HCT116 (cell line): Measurements from ENCODE around the gene C16orf95. TPM values are rescaled to one million over a fixed set of nuclear protein-coding genes. Genes with fewer than 3 reads are reported as not detected.

Experiments
- ATAC-seq: fragments of 200-7000 bp; cut with Tn5 transposase; 2 replicates; pipeline ENCODE4 v1.9.1; 2020; ENCODE audit warnings: mild to moderate bottlenecking, moderate library complexity
- BruUV-seq: library from RNA; stranded (reverse); fragments of 400-500 nt; replicated peaks from 2 replicates; lab custom pipeline; 2021; lab: Mats Ljungman, UMichigan
- CTCF ChIA-PET: fragments of 300-600 bp; sonication (Branson Sonifier 250); formaldehyde crosslinking; loops from one replicate; lab custom pipeline; 2021; ENCODE audit warnings: antibody characterized with exemption; lab: Charles Lee
- POLR2A ChIA-PET: fragments of 300-600, 350-600 bp; sonication (Branson Sonifier 250); formaldehyde crosslinking; loops from one replicate; lab custom pipeline; 2021; ENCODE audit warnings: antibody characterized with exemption; lab: Charles Lee
- RAD21 ChIA-PET, 2 experiments: fragments of 300-600 bp; sonication (Branson Sonifier 250); formaldehyde crosslinking; loops; one replicate each; lab custom pipeline; 2023; ENCODE audit warnings: low total read pairs in 2 of 2; ENCODE audit not compliant: uncharacterized antibody in 2 of 2, unreplicated experiment in 2 of 2, low non-redundant PET in 1 of 2; lab: Charles Lee
- DNase-seq: peaks from one replicate; pipeline ENCODE4 v3.0.0-alpha.2; 2010; ENCODE audit warnings: low read depth, low spot score
- H2AFZ ChIP-seq: fragments of 200-600 bp; shearing (Covaris generic), sonication (generic); 2 replicates; pipeline ENCODE4 v1.6.1; 2017; ENCODE audit warnings: low read depth, mixed run types, mixed read lengths, antibody characterized with exemption, low read length; ENCODE audit not compliant: poor library complexity, severe bottlenecking
- H3K27ac ChIP-seq: 2 replicates; pipeline ENCODE4 v1.5.1; 2012; ENCODE audit warnings: low read depth, low read length
- H3K27me3 ChIP-seq: fragments of 200-600 bp; sonication (generic); 2 replicates; pipeline ENCODE4 v1.6.1; 2016; ENCODE audit warnings: mixed run types, low read length, mixed read lengths; ENCODE audit not compliant: insufficient read depth
- H3K36me3 ChIP-seq, 2 experiments: fragments of 200-500 bp in 1 of 2; fragments of 200-600 bp in 1 of 2; sonication (Bioruptor generic) in 1 of 2; sonication (generic) in 1 of 2; 2 replicates each; pipeline versions ENCODE4 v1.5.1 to v1.6.1; 2014 to 2016; ENCODE audit warnings: low read length in 2 of 2, inconsistent platforms in 1 of 2, mixed read lengths in 1 of 2, mixed run types in 1 of 2; ENCODE audit not compliant: insufficient read depth in 2 of 2, control insufficient read depth in 1 of 2
- H3K4me1 ChIP-seq, 2 experiments: fragments of 200-600 bp in 1 of 2; sonication (generic) in 1 of 2; 2 replicates each; pipeline versions ENCODE4 v1.5.1 to v1.6.1; 2012 to 2017; ENCODE audit warnings: low read length in 2 of 2, inconsistent platforms in 1 of 2, mild to moderate bottlenecking in 1 of 2, mixed read lengths in 1 of 2, mixed run types in 1 of 2, moderate library complexity in 1 of 2; ENCODE audit not compliant: insufficient read depth in 2 of 2, control insufficient read depth in 1 of 2
- H3K4me2 ChIP-seq: fragments of 200-600 bp; sonication (generic); 2 replicates; pipeline ENCODE4 v1.6.1; 2017; ENCODE audit warnings: mixed run types, low read length, mixed read lengths
- H3K4me3 ChIP-seq, 2 experiments: fragments of 200-600 bp in 1 of 2; sonication (generic) in 1 of 2; replicated peaks in 1 of 2; 2 replicates each; pipeline ENCODE4 v1.5.1; 2011 to 2016; ENCODE audit warnings: low read length in 2 of 2, control low read depth in 1 of 2, low read depth in 1 of 2, mild to moderate bottlenecking in 1 of 2, mixed read lengths in 1 of 2, mixed run types in 1 of 2
- H3K79me2 ChIP-seq: fragments of 200-600 bp; sonication (generic); 2 replicates; pipeline ENCODE4 v1.6.1; 2017; ENCODE audit warnings: mild to moderate bottlenecking, mixed run types, low read length, moderate library complexity, mixed read lengths; ENCODE audit not compliant: insufficient read depth
- H3K9ac ChIP-seq: fragments of 200-600 bp; sonication (generic); 2 replicates; pipeline ENCODE4 v1.6.1; 2016; ENCODE audit warnings: low read length, mixed read lengths
- H3K9me2 ChIP-seq: fragments of 200-600 bp; sonication (generic), shearing (Covaris generic); 2 replicates; pipeline ENCODE4 v1.6.1; 2017; ENCODE audit warnings: mixed run types, mild to moderate bottlenecking, moderate library complexity; ENCODE audit not compliant: insufficient read depth
- H3K9me3 ChIP-seq, 2 experiments: fragments of 200-500 bp in 1 of 2; fragments of 200-600 bp in 1 of 2; sonication (Bioruptor generic) in 1 of 2; sonication (generic) in 1 of 2; 2 replicates each; pipeline ENCODE4 v1.6.1; 2014 to 2017; ENCODE audit warnings: low read length in 2 of 2, mixed read lengths in 2 of 2, inconsistent platforms in 1 of 2, low read depth in 1 of 2, mild to moderate bottlenecking in 1 of 2, mixed run types in 1 of 2, moderate library complexity in 1 of 2; ENCODE audit not compliant: control insufficient read depth in 1 of 2, insufficient read depth in 1 of 2
- H4K20me1 ChIP-seq: fragments of 200-600 bp; sonication (generic), shearing (Covaris generic); 2 replicates; pipeline ENCODE4 v1.6.1; 2017; ENCODE audit warnings: mixed run types, mild to moderate bottlenecking, moderate library complexity; ENCODE audit not compliant: insufficient read depth
- EGR1 ChIP-seq: IDR thresholded peaks from 2 replicates; pipeline ENCODE4 v1.6.1; 2012; ENCODE audit warnings: low read depth
- EZH2phosphoT487 ChIP-seq: fragments of 200-600 bp; IDR thresholded peaks from 2 replicates; pipeline ENCODE4 v1.6.1; 2018; ENCODE audit warnings: antibody characterized with exemption, borderline replicate concordance
- FOSL1 ChIP-seq: IDR thresholded peaks from 2 replicates; pipeline ENCODE4 v1.6.1; 2012; ENCODE audit warnings: low read depth
- POLR2A ChIP-seq: IDR thresholded peaks from 2 replicates; pipeline ENCODE4 v1.7.0; 2011; ENCODE audit warnings: borderline replicate concordance; ENCODE audit not compliant: insufficient read depth, insufficient read length; ENCODE audit errors: extremely low read depth
- YY1 ChIP-seq: IDR thresholded peaks from 2 replicates; pipeline ENCODE4 v1.6.1; 2011; ENCODE audit warnings: low read length, low read depth, moderate library complexity, mild to moderate bottlenecking; ENCODE audit not compliant: insufficient replicate concordance; ENCODE audit errors: extremely low read depth
- intact Hi-C: fragments of 100-400 bp; cut with micrococcal nuclease; formaldehyde crosslinking; loops from 2 replicates; pipeline ENCODE4 v1.10.0; 2022
- total RNA-seq: library from RNA; stranded (reverse); gene quantifications from one replicate; pipeline ENCODE4 v1.2.1, GENCODE V29; 2021; ENCODE audit not compliant: unreplicated experiment
- TF ChIP-seq, protein P1 (sequence below): IDR thresholded peaks from 2 replicates; pipeline ENCODE4 v1.6.1; 2012
- TF ChIP-seq, protein P2 (sequence below): IDR thresholded peaks from 2 replicates; pipeline ENCODE4 v1.6.1; 2012; ENCODE audit warnings: low read depth

Gene C16orf95
- total RNA-seq, 1 experiment from 2014 or later: 12.2 TPM

GRCh38 chr16:87328846-87329245 lies 11.7 kb upstream of the C16orf95 start:
- Histone ChIP-seq H2AFZ (no peak overlapping the region), H3K27me3 (no peaks in the 10 kb centered on the region), H3K9me3 (no peaks in the 10 kb centered on the region), H3K9me2 (no peaks in the 10 kb centered on the region), H3K4me2 (no peak overlapping the region), H3K27ac (no peak overlapping the region), H4K20me1 (peaks cover 6% of the 10 kb centered on the region; the same call in 1 of the 2 replicates), H3K36me3 (peaks cover 20 to 22% of the 10 kb centered on the region in 2 experiments; a peak in 2 of 4 replicates), H3K4me3 (no peak overlapping the region), H3K4me1 (peaks cover 0 to 5% of the 10 kb centered on the region in 2 experiments; a peak in 2 of 4 replicates), H3K9ac (no peak overlapping the region), H3K79me2 (peaks cover 3% of the 10 kb centered on the region; the same call in 1 of the 2 replicates)
- no TSS peak for BruUV-seq
- ATAC-seq (no peak), DNase-seq (no peak)
- TF ChIP-seq, protein P1, sequence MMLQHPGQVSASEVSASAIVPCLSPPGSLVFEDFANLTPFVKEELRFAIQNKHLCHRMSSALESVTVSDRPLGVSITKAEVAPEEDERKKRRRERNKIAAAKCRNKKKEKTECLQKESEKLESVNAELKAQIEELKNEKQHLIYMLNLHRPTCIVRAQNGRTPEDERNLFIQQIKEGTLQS: no peak
- no peak for TF ChIP-seq FOSL1
- TF ChIP-seq YY1: no peak
- TF ChIP-seq, protein P2, sequence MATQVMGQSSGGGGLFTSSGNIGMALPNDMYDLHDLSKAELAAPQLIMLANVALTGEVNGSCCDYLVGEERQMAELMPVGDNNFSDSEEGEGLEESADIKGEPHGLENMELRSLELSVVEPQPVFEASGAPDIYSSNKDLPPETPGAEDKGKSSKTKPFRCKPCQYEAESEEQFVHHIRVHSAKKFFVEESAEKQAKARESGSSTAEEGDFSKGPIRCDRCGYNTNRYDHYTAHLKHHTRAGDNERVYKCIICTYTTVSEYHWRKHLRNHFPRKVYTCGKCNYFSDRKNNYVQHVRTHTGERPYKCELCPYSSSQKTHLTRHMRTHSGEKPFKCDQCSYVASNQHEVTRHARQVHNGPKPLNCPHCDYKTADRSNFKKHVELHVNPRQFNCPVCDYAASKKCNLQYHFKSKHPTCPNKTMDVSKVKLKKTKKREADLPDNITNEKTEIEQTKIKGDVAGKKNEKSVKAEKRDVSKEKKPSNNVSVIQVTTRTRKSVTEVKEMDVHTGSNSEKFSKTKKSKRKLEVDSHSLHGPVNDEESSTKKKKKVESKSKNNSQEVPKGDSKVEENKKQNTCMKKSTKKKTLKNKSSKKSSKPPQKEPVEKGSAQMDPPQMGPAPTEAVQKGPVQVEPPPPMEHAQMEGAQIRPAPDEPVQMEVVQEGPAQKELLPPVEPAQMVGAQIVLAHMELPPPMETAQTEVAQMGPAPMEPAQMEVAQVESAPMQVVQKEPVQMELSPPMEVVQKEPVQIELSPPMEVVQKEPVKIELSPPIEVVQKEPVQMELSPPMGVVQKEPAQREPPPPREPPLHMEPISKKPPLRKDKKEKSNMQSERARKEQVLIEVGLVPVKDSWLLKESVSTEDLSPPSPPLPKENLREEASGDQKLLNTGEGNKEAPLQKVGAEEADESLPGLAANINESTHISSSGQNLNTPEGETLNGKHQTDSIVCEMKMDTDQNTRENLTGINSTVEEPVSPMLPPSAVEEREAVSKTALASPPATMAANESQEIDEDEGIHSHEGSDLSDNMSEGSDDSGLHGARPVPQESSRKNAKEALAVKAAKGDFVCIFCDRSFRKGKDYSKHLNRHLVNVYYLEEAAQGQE: no peak
- no peak for TF ChIP-seq POLR2A
- TF ChIP-seq EZH2phosphoT487: no peak
- TF ChIP-seq EGR1: no peak
- intact Hi-C loops: no loop called here
- CTCF ChIA-PET: no interaction called here
- RAD21 ChIA-PET: no interaction called here
- POLR2A ChIA-PET: no interaction called here
